SIG-M5 (cell line): ENCODE data around the gene QSOX2.

Experiments used
- DNase-seq: peaks from one replicate; lab custom pipeline; 2025; lab: John Stamatoyannopoulos, UW

The QSOX2 gene

GRCh38 chr9:136265561-136266355, 20.1 kb upstream of the QSOX2 start:
- DNase-seq, result no peak

- DNase-seq, result no peak
Measured at GRCh38 chr9:136264441-136265405, 19.1 kb upstream of the QSOX2 start.

- no peak for DNase-seq
Measured at GRCh38 chr9:136264031-136264430, 18.4 kb upstream of the QSOX2 start.

- no peak for DNase-seq
Measured at GRCh38 chr9:136262671-136263178, 17.1 kb upstream of the QSOX2 start.

- DNase-seq, result no peak
Measured at GRCh38 chr9:136261686-136262430, 16.2 kb upstream of the QSOX2 start.

- no peak for DNase-seq
Measured at GRCh38 chr9:136260936-136261472, 15.4 kb upstream of the QSOX2 start.

- no peak for DNase-seq
Measured at GRCh38 chr9:136260521-136260920, 14.9 kb upstream of the QSOX2 start.

GRCh38 chr9:136259836-136260235, 14.2 kb upstream of the QSOX2 start:
- DNase-seq, result no peak

GRCh38 chr9:136259517-136259813, 13.9 kb upstream of the QSOX2 start:
- DNase-seq, result no peak

GRCh38 chr9:136258786-136259516, 13.3 kb upstream of the QSOX2 start:
- DNase-seq, result no peak

GRCh38 chr9:136258299-136258625, 12.7 kb upstream of the QSOX2 start:
- no peak for DNase-seq

- no peak for DNase-seq
Measured at GRCh38 chr9:136257381-136258298, 12.0 kb upstream of the QSOX2 start.

GRCh38 chr9:136255896-136256890, 10.6 kb upstream of the QSOX2 start:
- no peak for DNase-seq

GRCh38 chr9:136255166-136255538, 9.5 kb upstream of the QSOX2 start:
- no peak for DNase-seq

GRCh38 chr9:136254381-136255165, 9.0 kb upstream of the QSOX2 start:
- no peak for DNase-seq

- DNase-seq, result no peak
Measured at GRCh38 chr9:136253246-136254130, 7.9 kb upstream of the QSOX2 start.

- DNase-seq, result no peak
Measured at GRCh38 chr9:136252846-136253245, 7.2 kb upstream of the QSOX2 start.
